WTC11 (cell line): ENCODE measurements around the gene RUSF1. TPM values are rescaled to one million over a fixed set of nuclear protein-coding genes. Genes with fewer than 3 reads are reported as not detected.

Experiments
- ATAC-seq: fragments of 200-7000 bp; cut with Tn5 transposase; 2 replicates; pipeline ENCODE4 v1.10.0; 2021; ENCODE audit warnings: mild to moderate bottlenecking, moderate library complexity
- CTCF ChIA-PET: fragments of 300-600 bp; sonication (Branson Sonifier 250); formaldehyde crosslinking; loops from one replicate; lab custom pipeline; 2021; ENCODE audit warnings: antibody characterized with exemption; lab: Charles Lee
- POLR2A ChIA-PET: fragments of 350-600 bp; sonication (Branson Sonifier 250); formaldehyde crosslinking; loops from one replicate; lab custom pipeline; 2021; ENCODE audit warnings: antibody characterized with exemption; lab: Charles Lee
- DNase-seq: peaks from one replicate; pipeline ENCODE4 v3.0.0; 2021; ENCODE audit warnings: low spot score
- H3K27ac Mint-ChIP-seq: 2 replicates; pipeline ENCODE4 v1.8.0; 2021; ENCODE audit warnings: mixed read lengths
- H3K27me3 Mint-ChIP-seq: 2 replicates; pipeline ENCODE4 v1.8.0; 2021; ENCODE audit warnings: low read depth, mild to moderate bottlenecking, moderate library complexity, mixed read lengths
- H3K36me3 Mint-ChIP-seq: 2 replicates; pipeline ENCODE4 v1.8.0; 2021; ENCODE audit warnings: mixed read lengths
- H3K4me1 Mint-ChIP-seq: 2 replicates; pipeline ENCODE4 v1.8.0; 2022; ENCODE audit warnings: mixed read lengths
- H3K4me3 Mint-ChIP-seq: 2 replicates; pipeline ENCODE4 v1.8.0; 2021; ENCODE audit warnings: mild to moderate bottlenecking, moderate library complexity, mixed read lengths
- H3K9me3 Mint-ChIP-seq: 2 replicates; pipeline ENCODE4 v1.8.0; 2021; ENCODE audit warnings: mixed read lengths
- CREB1 ChIP-seq: sonication (generic); formaldehyde crosslinking; IDR thresholded peaks from 2 replicates; pipeline ENCODE4 v1.8.0; 2023; ENCODE audit warnings: mild to moderate bottlenecking, missing genetic modification reagents
- EMX1 ChIP-seq: fragments of 250-450 bp; sonication (Bioruptor Pico); IDR thresholded peaks from 2 replicates; pipeline ENCODE4 v1.8.0; 2021; ENCODE audit warnings: mild to moderate bottlenecking
- GABPB1 ChIP-seq: sonication (generic); formaldehyde crosslinking; IDR thresholded peaks from 2 replicates; pipeline ENCODE4 v1.8.1; 2023; ENCODE audit warnings: mild to moderate bottlenecking, missing genetic modification reagents
- GRHL2 ChIP-seq: fragments of 250-450 bp; sonication (Bioruptor Pico); IDR thresholded peaks from 2 replicates; pipeline ENCODE4 v1.8.0; 2022; ENCODE audit warnings: mild to moderate bottlenecking, moderate library complexity; ENCODE audit not compliant: insufficient replicate concordance, severe bottlenecking
- KAT7 ChIP-seq: sonication (generic); formaldehyde crosslinking; IDR thresholded peaks from 2 replicates; pipeline ENCODE4 v1.8.1; 2023; ENCODE audit warnings: missing genetic modification reagents, mild to moderate bottlenecking, borderline replicate concordance
- NR1H2 ChIP-seq: sonication (generic); formaldehyde crosslinking; IDR thresholded peaks from 2 replicates; pipeline ENCODE4 v1.9.0; 2021; ENCODE audit warnings: mild to moderate bottlenecking, moderate library complexity, missing genetic modification reagents
- RORB ChIP-seq: fragments of 250-450 bp; sonication (Bioruptor Pico); IDR thresholded peaks from 2 replicates; pipeline ENCODE4 v1.9.0; 2021; ENCODE audit warnings: mild to moderate bottlenecking
- total RNA-seq: library from RNA; stranded (reverse); gene quantifications from 3 replicates; pipeline ENCODE4 v1.2.3, GENCODE V29; 2021
- TF ChIP-seq, protein P1 (sequence below): sonication (generic); formaldehyde crosslinking; IDR thresholded peaks from 2 replicates; pipeline ENCODE4 v1.8.1; 2023; ENCODE audit warnings: mild to moderate bottlenecking, missing genetic modification reagents
- TF ChIP-seq, protein P2 (sequence below): sonication (generic); formaldehyde crosslinking; conservative IDR thresholded peaks from 2 replicates; pipeline ENCODE4 v1.8.1; 2022; ENCODE audit warnings: mild to moderate bottlenecking, missing genetic modification reagents
- TF ChIP-seq, protein P3 (sequence below): fragments of 250-450 bp; sonication (Bioruptor Pico); IDR thresholded peaks from 2 replicates; pipeline ENCODE4 v1.9.0; 2021; ENCODE audit warnings: mild to moderate bottlenecking
- TF ChIP-seq, protein P4 (sequence below): sonication (generic); formaldehyde crosslinking; IDR thresholded peaks from 2 replicates; pipeline ENCODE4 v1.8.1; 2022; ENCODE audit warnings: mild to moderate bottlenecking, moderate library complexity, missing genetic modification reagents
- TF ChIP-seq, protein P5 (sequence below): sonication (generic); formaldehyde crosslinking; IDR thresholded peaks from 2 replicates; pipeline ENCODE4 v1.8.0; 2022; ENCODE audit warnings: mild to moderate bottlenecking, missing genetic modification reagents
- TF ChIP-seq, protein P6 (sequence below): sonication (generic); formaldehyde crosslinking; IDR thresholded peaks from 2 replicates; pipeline ENCODE4 v1.8.1; 2022; ENCODE audit warnings: missing genetic modification reagents, borderline replicate concordance

The RUSF1 gene
- total RNA-seq, 1 experiment from 2014 or later = 35.9 TPM

DNA sequence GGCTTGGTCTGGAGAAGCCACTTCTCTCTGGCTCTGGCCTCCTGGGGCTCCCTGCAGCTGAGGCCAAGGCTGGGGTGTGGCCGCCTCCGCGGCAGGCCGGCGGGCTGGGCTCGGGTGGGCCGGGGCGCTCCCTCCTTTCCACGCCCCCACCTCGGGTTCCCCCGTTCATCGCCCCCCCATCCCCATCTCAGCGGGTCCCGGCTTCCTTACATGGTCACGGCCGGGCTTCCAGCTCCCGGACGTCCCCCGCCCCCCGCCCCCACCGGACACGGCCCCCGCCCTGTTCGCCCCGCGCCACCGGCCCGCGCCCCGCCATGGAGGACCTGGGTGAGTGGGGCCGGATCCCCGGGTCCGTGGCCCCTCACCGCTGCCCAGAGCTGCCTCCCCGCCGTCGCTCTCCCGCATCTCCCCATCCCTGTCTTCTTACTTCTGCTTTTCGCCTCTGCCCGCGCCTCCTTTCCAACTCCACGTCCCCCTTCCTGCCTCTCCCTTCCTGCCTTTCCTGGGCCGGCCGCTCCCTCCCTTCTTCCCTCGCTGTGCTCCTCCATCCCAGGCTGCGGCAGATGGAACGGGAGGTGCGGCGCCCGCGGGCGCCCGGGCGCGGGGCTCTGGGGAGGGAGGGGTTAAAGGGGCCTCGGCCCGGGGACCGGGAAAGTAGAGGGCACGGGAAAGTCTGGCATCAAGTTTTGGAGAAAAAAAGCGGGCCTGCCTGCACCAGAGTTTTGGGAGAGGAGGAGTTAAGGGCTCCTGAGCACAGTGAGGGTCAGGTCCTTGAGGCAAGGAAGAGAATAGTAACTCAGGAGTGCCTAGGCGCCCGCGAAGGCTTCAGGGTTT is 36.1 kb downstream of the RUSF1 start, which contains the start of gene TGFB1I1:
TSS of gene TGFB1I1 (plus strand) at position 278 of the 834 bp plus-strand sequence. CDS start at position 315, 37 bp downstream.
- no peak within 1 kb of the TSS for H3K27ac Mint-ChIP-seq

More for the DNA sequence above, 36.1 kb downstream of the RUSF1 start, which contains the start of gene TGFB1I1:
- ATAC-seq = peak; percentile 2
- POLR2A ChIA-PET = interaction anchor here (1.0 to 1.3 kb wide), 2 partner anchors 12 to 241 kb away, joined by 3 to 10 read pairs; partner anchors contain the start of gene ARMC5
- peaks cover 10% of the 10 kb centered on the region for H3K4me1 Mint-ChIP-seq
- CTCF ChIA-PET = interaction anchor here (0.6 to 13.1 kb wide), 4 partner anchors 15 to 1498 kb away, joined by 3 to 221 read pairs (median 3); partner anchors contain the start of genes ARMC5 and TAOK2
- H3K9me3 Mint-ChIP-seq = 0 out of 2 replicates have a peak, but pooled peaks cover 5% of the 10 kb centered on the region
- H3K27me3 Mint-ChIP-seq = peaks cover 63% of the 10 kb centered on the region
- peak within 1 kb of the TSS; percentile 82 for H3K4me3 Mint-ChIP-seq
- peak; percentile 59 for DNase-seq
- TF ChIP-seq GRHL2 (CRISPR knock-in tag) (no peak), EMX1 (CRISPR knock-in tag) (no peak), NR1H2 (CRISPR knock-in tag) (no peak), CREB1 (CRISPR knock-in tag) (no peak), GABPB1 (no peak), KAT7 (no peak), RORB (CRISPR knock-in tag) (no peak)
- TF ChIP-seq, protein P1, sequence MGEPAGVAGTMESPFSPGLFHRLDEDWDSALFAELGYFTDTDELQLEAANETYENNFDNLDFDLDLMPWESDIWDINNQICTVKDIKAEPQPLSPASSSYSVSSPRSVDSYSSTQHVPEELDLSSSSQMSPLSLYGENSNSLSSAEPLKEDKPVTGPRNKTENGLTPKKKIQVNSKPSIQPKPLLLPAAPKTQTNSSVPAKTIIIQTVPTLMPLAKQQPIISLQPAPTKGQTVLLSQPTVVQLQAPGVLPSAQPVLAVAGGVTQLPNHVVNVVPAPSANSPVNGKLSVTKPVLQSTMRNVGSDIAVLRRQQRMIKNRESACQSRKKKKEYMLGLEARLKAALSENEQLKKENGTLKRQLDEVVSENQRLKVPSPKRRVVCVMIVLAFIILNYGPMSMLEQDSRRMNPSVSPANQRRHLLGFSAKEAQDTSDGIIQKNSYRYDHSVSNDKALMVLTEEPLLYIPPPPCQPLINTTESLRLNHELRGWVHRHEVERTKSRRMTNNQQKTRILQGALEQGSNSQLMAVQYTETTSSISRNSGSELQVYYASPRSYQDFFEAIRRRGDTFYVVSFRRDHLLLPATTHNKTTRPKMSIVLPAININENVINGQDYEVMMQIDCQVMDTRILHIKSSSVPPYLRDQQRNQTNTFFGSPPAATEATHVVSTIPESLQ (CRISPR knock-in tag) = no peak
- TF ChIP-seq, protein P2, sequence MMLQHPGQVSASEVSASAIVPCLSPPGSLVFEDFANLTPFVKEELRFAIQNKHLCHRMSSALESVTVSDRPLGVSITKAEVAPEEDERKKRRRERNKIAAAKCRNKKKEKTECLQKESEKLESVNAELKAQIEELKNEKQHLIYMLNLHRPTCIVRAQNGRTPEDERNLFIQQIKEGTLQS (CRISPR knock-in tag) = no peak
- TF ChIP-seq, protein P3, sequence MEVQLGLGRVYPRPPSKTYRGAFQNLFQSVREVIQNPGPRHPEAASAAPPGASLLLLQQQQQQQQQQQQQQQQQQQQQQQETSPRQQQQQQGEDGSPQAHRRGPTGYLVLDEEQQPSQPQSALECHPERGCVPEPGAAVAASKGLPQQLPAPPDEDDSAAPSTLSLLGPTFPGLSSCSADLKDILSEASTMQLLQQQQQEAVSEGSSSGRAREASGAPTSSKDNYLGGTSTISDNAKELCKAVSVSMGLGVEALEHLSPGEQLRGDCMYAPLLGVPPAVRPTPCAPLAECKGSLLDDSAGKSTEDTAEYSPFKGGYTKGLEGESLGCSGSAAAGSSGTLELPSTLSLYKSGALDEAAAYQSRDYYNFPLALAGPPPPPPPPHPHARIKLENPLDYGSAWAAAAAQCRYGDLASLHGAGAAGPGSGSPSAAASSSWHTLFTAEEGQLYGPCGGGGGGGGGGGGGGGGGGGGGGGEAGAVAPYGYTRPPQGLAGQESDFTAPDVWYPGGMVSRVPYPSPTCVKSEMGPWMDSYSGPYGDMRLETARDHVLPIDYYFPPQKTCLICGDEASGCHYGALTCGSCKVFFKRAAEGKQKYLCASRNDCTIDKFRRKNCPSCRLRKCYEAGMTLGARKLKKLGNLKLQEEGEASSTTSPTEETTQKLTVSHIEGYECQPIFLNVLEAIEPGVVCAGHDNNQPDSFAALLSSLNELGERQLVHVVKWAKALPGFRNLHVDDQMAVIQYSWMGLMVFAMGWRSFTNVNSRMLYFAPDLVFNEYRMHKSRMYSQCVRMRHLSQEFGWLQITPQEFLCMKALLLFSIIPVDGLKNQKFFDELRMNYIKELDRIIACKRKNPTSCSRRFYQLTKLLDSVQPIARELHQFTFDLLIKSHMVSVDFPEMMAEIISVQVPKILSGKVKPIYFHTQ (CRISPR knock-in tag) = no peak
- TF ChIP-seq, protein P4, sequence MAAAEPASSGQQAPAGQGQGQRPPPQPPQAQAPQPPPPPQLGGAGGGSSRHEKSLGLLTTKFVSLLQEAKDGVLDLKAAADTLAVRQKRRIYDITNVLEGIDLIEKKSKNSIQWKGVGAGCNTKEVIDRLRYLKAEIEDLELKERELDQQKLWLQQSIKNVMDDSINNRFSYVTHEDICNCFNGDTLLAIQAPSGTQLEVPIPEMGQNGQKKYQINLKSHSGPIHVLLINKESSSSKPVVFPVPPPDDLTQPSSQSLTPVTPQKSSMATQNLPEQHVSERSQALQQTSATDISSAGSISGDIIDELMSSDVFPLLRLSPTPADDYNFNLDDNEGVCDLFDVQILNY (CRISPR knock-in tag) = no peak
- TF ChIP-seq, protein P5, sequence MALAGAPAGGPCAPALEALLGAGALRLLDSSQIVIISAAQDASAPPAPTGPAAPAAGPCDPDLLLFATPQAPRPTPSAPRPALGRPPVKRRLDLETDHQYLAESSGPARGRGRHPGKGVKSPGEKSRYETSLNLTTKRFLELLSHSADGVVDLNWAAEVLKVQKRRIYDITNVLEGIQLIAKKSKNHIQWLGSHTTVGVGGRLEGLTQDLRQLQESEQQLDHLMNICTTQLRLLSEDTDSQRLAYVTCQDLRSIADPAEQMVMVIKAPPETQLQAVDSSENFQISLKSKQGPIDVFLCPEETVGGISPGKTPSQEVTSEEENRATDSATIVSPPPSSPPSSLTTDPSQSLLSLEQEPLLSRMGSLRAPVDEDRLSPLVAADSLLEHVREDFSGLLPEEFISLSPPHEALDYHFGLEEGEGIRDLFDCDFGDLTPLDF (CRISPR knock-in tag) = no peak
- TF ChIP-seq, protein P6, sequence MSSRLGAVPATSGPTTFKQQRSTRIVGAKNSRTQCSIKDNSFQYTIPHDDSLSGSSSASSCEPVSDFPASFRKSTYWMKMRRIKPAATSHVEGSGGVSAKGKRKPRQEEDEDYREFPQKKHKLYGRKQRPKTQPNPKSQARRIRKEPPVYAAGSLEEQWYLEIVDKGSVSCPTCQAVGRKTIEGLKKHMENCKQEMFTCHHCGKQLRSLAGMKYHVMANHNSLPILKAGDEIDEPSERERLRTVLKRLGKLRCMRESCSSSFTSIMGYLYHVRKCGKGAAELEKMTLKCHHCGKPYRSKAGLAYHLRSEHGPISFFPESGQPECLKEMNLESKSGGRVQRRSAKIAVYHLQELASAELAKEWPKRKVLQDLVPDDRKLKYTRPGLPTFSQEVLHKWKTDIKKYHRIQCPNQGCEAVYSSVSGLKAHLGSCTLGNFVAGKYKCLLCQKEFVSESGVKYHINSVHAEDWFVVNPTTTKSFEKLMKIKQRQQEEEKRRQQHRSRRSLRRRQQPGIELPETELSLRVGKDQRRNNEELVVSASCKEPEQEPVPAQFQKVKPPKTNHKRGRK (CRISPR knock-in tag) = no peak
- no peaks in the 10 kb centered on the region for H3K36me3 Mint-ChIP-seq
